PC-3 (cell line): ENCODE results near the gene PIGU.

Experiments
- EZH2 ChIP-seq: fragments of 300-600 bp; sonication (generic); IDR thresholded peaks from one replicate; pipeline ENCODE4 v1.6.1; 2017; ENCODE audit warnings: antibody characterized with exemption, mild to moderate bottlenecking, low read length; ENCODE audit not compliant: unreplicated experiment
- EZH2phosphoT487 ChIP-seq: fragments of 300-600 bp; sonication (generic); IDR thresholded peaks from 2 replicates; pipeline ENCODE4 v1.6.1; 2018; ENCODE audit warnings: mild to moderate bottlenecking, antibody characterized with exemption, low read length, borderline replicate concordance
- TF ChIP-seq, protein P1 (sequence below): fragments of 300-600 bp; sonication (generic); conservative IDR thresholded peaks from 2 replicates; pipeline ENCODE4 v1.5.1; 2017; ENCODE audit warnings: antibody characterized with exemption, low read depth, mild to moderate bottlenecking, low read length

DNA sequence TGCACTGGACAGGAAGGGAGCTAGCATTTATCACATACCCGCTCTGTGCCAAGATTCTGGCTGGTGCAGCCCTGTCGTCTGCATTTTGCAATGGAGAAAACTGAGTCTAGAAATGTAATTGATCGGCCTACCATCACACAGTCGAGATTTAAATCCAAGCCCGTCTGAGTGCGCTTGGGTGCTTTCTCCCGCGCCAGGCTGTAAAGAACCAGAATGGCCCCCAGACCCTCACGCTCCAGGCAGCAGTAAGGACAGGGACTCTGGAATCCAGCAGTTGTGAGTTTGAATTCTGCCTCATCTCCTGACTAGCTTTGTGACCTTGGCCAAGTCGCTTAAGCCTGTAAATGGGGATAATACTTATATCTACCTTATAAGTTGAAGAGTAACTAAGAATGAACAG is 149.9 kb downstream of the PIGU start:
- TF ChIP-seq, protein P1, sequence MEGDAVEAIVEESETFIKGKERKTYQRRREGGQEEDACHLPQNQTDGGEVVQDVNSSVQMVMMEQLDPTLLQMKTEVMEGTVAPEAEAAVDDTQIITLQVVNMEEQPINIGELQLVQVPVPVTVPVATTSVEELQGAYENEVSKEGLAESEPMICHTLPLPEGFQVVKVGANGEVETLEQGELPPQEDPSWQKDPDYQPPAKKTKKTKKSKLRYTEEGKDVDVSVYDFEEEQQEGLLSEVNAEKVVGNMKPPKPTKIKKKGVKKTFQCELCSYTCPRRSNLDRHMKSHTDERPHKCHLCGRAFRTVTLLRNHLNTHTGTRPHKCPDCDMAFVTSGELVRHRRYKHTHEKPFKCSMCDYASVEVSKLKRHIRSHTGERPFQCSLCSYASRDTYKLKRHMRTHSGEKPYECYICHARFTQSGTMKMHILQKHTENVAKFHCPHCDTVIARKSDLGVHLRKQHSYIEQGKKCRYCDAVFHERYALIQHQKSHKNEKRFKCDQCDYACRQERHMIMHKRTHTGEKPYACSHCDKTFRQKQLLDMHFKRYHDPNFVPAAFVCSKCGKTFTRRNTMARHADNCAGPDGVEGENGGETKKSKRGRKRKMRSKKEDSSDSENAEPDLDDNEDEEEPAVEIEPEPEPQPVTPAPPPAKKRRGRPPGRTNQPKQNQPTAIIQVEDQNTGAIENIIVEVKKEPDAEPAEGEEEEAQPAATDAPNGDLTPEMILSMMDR: no peak
- TF ChIP-seq EZH2phosphoT487 (no peak), EZH2 (no peak)
